GM03348 (cell line): ENCODE results near the gene LNX2.

Experiments
- DNase-seq: peaks from one replicate; pipeline ENCODE4 v3.0.0; 2012; ENCODE audit warnings: low spot score

LNX2 gene

DNA sequence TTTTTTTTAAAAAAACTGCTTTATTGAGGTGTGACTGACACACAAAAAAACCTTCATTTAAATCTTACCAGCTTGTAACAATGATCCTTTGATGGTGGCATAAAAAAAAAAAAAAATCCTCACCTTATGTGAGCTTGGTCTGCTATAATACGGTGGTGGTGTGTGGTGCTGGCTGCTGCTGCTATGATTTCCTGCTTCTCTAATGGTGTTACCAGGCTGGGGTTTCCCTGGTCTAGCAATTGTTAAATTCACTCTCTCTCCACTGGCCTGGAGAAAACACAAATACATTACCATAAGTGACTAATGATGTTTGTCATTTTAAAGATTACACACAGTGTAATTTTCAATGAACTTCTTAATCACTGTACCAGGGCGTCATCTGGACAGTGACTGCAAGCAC, 60.6 kb downstream of the LNX2 start:
- no peak for DNase-seq

DNA sequence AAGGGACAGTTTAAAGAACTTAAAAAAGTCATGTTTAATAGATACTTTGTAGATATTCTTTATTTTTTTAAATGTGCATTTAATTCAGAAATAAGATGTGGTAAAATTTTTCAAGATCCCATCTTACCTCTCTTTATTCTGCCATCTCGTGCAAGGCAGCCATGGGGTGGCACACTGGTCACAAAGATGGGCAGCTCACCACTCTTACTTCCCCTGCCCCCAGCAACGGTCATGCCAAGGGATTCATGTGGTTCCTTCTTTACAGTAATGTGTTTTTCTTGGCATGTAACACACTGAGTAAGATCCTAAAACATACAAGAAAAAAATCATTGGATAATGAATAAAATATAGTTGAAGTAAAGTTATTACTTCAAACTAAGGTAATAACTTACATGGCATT, 64.2 kb downstream of the LNX2 start:
- DNase-seq: no peak

DNA sequence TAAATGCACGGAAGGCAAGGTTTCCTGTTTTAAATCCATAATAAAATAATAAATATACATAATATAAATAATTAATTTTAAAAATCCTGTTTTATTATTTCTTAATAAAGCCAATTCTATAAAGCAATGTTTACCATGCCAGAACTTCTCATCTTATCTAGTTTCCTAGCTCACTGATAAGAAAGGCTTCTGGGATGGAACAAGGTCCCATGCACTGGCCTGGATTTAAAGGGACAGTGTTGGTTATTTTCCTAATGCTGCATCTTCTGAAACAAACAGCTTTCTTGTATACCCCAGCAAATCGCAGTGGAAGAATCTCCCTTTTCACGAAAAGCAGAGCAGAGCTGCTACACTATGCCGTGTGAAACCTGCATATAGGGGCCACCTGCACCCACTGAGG, 68.8 kb downstream of the LNX2 start:
- no peak for DNase-seq

DNA sequence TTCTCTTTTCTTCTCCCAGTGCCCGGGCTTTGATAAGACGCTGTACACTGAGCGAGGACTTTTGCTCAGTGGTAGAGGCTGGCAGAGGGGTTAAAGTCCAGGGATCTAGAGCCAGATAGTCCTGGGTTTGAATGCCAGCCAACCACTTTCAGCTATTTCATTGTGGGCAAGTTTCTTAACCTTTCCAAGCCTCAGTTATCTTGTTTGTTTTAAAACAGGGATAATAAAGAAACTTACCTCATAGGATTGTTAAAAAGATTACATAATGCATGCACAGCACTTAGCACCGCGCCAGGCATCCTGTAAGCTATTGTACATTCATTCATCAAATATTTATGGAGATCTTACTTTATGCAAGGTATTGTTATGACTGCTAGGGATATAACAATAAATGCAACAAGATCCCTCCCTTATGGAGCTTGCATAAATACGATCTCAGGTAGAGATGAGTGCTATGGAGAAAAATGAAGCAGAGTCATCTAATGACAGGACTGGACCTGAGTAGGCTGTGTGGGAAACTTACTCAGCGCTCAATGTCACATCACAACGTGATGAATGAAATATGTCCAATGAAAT, 70.8 kb downstream of the LNX2 start:
- DNase-seq: no peak

DNA sequence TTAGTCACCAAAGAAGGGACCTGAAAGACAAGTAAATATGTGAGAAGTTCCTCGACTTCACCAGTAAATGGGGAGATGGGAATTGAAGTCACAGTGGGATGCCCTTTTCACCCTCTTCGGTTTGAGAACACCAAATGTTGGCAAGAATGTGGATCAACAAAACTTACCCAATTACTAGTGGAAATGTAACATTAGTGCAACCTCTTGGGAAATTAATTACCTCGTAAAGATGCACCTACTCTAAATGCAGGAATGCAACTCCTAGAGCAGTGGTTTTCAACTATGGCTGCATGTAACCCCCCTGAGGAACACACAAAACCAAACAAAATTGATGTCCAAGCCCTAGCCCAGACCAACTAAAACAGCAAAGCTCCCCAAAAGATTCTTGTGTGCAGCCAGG, 78.1 kb downstream of the LNX2 start:
- no peak for DNase-seq

DNA sequence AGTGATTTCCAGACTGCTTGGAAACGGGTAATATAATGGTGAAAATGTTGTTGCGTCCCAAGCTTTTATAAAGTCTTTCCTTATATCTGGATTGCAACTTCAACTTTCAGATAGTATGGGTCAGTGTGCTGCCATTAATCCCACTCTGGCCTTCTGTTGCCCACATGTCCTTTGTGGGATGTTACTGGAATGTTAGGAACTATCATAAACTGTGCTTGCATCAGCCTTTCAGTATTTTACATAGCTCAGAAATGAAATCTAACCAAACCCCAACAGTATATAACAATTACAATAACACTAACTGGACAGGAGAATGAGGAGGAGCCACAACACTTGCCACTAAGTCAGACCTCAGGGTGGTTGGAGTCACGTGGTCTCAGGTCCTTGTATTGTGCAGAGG, 78.9 kb downstream of the LNX2 start:
- peak; percentile 56 for DNase-seq

DNA sequence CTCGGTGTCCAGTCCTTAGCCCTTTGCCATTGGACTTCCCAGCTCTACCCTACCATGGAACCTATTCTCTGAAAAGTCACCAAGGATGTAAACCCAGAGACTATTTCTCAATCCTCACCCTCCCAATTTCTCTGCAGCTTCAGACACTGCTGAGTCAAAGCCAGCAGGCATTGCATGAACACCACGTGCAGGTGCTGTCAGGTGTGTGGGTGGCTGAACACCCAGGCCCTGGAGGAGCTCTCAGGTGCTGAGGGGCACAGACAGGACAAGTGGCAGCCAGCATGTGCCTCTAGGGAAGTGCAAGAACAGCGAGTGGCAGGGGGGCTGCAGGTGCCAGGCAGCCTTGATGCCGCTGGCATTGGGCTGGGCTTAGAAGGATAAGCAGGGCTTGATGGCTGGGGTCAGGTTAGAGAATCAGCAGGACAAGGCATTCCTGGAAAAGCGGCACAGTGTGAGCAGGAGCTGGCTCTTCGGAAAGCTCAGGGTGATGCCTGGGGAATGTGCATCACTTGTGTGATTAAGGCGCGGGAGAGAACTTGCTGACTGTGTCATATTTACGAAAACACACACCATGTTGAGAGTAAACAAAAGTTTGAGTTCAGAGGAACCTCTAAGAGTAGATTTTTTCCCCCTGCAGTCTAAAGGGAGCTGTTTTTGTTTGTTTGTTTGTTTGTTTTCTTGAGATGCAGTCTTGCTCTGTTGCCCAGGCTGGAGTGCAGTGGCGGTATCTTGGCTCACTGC, 83.8 kb downstream of the LNX2 start:
- DNase-seq: no peak

DNA sequence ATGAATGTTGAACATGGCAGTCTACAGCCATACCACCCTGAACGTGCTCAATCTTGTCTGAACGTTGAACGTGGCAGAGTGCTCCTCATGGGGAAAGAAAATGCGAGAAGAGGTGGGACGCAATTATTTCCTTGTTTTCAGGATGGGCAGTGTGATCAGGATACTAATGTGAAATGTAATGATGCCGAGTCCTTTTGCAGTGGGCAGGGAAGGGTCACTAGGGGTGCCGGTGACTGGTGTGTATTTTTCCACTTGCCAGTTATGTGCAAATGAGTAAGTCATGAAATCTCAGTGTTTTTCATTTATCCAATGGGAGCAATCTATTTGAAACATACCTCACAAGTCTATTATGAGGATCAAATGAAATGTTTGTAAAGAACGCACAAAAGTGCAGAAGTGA, 84.8 kb downstream of the LNX2 start:
- no peak for DNase-seq

DNA sequence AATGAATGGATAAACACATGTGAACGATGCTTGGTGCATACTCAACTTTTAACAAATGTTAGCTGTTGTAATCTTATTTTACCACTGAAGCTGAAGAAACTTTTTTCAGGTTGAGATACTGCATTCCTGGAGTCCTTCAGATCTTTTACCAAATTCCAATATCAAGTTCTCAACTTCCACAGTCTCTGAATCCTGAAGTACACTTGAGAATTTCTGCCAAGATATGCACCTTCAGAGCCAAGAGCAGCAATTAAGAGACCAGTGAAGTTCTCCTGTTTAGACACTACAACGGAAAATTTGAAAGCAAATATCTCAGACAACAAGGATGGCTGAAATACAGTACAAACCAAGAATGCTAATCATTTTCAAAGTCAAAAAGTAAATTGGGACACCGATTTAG, 85.3 kb downstream of the LNX2 start:
- DNase-seq: no peak

DNA sequence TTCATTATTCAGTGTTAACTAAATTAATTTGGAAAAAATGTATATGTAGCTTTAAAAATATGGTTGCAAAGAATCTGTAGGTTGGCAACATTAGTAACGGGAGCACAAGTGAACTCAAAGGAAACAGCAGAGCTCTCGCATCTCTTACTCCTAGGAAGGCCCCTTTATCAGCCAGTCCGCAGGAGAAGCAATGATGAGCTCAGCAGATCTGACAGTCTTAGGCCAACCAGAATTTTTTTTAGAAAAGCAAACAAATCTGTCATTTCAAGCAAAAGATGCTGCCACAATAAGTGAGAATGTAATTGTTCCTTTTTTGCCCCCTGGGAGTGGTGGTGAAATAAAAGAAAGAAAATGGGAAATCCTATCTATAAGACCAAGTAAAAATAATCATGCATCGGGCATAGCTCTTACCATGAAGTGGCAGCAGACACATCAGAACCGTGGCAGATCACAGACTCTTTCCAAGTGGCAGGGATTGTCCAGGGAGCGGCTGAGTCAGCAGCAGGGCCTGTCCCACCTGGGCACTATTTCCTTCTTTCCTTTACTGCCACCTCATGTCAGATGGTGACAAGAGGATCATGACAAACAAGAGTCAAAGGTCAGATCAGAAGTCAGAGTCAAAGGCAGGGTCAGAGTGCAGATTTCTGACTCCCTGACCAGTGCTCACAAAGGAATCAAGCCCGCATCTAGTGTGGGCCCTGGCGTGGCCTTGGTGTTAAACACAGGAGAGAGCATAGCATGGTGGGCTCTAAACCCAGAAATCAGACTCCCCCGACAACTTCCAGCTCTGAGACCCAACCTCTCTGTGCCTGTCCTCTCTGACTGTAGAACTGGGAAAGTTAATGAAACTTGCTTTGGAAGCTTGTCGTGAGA, 86.0 kb downstream of the LNX2 start:
- no peak for DNase-seq

DNA sequence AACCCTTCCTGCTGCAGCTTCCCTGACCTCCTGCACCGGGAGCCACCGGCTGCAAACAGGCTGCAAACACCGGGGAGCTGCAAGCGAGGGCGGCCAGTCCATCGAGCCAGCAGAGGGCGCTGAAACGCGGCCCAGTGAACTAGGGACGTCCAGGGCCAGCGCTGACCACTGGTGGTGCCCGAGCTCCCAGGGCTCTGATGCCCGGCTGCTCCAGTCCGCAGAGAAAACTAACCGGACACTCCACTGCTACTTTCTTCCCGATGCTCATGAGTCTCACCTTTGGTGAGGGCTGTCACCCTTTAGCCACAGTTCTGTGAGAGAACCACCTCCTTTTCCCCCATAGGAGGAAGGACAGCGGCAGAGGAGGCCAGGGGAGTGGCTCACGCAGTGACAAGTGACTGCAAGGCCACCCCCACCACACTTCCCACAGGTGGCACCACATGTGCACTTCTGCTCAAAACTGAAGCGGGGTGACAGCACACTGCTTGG, 87.1 kb downstream of the LNX2 start:
- peak; percentile 93 for DNase-seq

DNA sequence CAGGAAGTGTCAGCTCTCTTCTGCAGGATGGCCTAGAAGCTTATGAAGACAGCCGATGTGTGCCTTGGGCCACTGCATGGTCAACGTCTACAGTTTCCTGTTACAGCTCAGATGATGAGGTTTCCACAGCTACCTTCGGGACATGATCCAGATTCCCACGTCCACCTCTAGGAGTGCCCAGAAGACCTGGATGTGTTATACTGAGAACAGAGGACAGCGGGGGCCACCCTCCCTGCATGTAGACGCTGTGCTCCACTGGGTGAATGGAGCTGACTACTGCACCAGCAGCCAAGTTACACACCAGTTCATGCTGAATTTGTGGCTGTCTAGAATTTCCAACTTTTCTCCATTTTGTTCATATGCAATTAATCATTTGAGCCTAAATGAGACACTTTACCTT, 91.4 kb downstream of the LNX2 start:
- DNase-seq: no peak

DNA sequence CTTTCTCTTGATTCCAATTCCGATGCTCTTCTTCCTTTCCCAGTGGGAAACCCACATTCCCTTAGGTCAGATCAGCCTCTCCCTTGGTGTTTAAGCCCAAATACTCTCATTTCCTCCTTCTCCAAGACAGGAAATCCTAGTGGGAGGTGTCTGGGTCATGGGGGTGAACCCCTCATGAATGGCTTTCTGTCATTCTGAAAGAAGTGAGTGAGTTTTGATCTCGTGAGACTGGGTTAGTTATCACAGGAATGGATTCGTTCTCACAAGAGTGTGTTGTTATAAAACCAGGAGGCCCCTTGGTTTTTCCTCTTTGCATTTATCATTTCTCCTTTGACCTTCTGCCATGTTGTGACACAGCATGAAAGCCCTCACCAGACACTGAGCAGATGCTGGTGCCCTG, 93.8 kb downstream of the LNX2 start:
- DNase-seq: no peak

DNA sequence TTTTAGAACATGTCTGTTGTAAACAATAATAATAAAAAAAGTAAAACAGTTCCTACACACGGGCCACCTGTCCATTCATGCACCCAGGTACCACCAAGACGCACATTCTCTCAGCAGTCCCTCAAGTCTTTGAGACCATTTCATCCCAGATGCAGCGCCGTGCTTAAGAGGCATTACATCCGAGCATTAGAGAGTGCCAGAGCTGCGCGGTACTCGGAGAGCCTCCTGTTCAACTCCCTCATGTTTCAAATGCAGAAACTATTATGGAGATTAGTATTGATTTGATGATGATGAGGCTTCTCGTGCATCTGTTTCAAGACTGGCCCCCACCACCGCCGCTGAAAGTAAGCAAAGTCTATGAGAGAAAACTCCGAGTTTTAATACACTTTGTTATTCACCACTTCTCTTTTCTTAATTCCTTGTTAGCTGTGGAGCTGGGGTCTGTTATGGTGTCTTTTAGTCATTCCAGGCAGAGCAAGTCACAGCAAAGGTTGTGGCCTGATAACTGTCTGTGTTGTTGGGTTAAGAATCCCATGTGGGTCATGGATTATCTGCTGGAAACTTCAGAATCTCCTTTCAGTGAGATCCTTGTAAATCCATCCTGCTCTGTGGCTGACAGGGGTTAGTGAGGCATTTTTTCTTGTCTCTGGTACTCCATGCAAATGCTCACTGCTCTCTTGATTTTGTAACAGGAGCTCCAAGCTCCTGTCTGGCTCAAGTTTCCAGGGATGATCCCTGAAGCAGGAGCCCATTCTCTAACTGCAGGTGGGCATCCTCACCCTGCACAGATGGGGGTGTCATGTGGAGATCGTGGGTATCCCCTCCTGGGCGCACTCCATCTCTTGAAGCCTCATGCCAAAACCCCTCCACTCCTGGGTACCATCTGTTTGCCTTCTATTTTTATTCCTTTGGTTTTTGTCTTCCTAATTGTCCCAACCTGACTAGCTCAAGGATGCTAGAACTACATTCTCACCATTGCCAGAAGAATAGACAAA, 95.1 kb downstream of the LNX2 start:
- no peak for DNase-seq

DNA sequence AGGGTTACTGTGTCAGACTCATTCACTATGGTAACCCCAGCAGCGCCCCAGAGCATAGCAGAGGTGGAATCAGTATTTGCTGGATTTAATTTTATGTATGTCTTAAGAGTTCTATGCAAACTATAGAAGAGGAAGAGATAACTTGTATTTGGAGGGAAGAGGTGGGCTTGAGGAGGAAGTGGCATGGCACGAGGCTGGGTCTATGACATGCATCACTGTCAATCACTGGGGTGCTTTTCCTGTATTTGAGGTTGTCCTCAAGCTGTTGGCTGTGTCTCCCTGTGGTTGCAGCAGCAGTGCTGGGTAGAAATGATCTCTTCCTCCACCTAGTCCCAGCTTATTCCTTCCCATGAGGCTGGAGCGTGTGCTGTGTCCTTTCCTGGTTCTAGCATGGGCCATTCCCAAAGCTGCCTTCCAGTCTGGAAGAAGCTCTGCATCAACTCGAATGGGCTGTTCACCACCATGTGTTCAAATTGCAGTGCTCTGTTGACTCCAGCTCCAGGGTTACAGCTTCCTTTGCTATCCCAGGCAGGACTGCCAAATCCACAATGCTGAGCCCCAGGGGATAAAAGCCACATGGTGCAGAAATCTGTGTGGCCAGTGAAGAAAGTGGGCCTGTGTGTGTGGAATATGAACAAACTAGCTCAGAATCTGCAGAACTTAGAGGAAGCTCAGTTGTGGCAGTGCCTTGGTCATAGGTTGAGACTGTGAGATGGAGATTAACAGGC, 96.8 kb downstream of the LNX2 start:
- no peak for DNase-seq

DNA sequence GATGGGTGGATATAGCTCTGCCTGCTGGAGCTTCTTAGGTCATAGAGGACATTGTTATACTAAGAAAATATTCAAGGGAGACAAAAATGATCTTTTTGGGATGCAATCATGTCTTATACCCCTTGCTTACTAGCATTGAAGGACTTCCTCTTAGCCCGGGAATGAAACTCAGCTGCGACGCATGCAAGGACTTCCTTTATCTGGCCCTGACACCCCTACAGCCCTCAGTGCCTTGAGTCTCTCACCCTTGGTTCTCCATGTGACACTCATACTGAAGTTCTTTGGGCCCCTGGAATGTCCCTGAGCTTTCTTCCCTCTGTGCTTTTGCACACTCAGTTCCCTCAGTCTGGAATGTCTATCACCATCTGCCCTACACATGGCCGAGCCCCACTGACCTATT, 97.5 kb downstream of the LNX2 start:
- no peak for DNase-seq

DNA sequence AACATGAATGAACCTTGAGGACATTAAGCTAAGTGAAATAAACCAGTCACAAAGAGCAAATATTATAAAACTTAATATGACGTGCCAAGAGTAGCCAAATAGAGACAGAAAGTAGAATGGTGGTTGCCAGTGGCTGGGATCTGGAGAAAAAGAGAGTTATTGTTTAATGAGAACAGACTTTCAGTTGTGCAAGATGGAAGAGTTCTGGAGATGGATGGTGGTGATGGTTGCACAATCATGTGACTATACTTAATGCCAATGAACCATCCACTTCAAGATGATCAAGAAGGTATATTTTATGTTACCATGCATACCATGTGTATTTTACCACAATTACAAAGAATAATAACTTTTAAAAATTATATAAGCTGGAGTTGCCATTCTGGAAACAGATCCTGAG, 104.2 kb downstream of the LNX2 start:
- no peak for DNase-seq

DNA sequence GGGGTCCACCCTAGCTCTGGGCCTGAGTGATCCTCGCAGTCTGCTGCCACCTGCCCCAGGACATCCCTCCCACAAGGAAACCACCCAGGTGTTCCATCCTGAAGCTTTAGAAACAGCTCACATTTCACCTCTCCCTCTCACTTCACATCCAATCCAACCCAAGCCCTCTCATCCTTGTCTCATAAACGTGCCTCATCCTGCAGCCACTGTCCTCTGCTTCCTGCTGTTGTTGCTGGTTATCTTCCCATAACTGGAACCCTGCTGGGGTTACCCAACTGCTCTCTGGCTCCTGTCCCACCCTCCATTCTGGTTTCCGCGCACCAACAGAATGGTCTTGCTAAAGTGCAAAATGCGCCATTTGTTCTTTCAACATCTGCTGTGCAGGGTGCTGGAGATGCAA, 110.2 kb downstream of the LNX2 start:
- no peak for DNase-seq

DNA sequence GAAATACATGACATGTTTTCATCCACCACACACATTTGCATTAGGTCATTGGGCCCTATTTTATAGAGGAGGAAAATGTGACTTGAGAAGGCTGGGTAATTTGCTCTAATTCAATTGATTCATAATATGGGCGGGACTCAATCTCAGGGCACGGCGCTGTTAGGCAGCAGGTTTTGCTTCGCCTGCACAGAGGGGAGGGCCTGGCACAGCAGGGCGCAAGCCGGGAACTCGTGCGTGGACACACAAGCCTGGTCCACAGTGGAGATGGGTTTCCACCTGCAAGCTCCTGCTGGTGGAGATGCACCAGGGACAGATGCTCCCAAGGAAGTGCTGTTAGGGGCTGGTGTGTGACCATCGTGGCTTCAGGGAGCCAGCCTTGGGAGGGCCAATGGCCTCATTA, 111.5 kb downstream of the LNX2 start:
- DNase-seq: no peak

DNA sequence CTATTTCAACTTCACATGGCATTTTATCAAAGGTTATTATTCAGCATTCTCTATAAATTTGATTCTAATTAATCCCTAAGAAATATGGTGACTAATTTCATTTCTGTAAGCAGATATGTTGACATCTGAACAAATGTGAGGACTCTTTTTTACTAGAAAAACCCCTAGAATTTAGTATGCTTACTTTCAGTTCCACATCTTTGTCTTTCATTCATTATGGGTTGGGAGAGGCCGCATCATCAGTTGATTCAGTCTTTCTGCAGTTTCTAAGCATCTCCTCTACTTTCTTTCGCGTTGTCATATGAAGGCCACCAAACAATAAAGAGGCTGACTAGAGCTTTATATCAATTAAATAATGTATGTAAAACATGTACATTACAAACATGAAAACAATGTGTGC, 114.5 kb downstream of the LNX2 start:
- no peak for DNase-seq

DNA sequence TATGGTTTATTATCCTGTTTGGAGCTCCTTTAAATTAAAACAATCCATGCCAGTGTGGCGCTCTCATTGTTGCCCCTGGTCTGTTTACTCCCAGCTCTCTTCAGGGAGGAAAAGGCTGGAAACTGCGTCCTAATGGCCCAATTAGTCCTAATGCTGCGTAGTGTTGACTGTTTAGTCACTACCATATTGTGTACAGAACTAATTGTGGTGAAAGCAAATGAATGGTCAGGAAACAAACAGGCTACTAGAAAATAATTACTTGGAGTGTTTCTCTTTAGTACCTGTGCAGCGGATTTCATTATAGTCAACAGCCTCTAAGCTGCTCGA, 115.5 kb downstream of the LNX2 start:
- DNase-seq: no peak
